ENCODE measurements around the gene LRMDA.

GRCh38 chr10:75572478-75572877, 141.1 kb downstream of the LRMDA start:
- no peak for TF ChIP-seq CTCF (IDR thresholded peaks at IDR 0.05)
- no peak for TF ChIP-seq POLR2AphosphoS5 (IDR thresholded peaks at IDR 0.05)

Data from sigmoid colon (tissue), 4 donors.